ENCODE measurements around the gene OR52I1.
A peak's percentile ranks its signal among the peaks of the same experiment; 100 is the strongest.

The OR52I1 gene

GRCh38 chr11:4605057-4605456 lies 11.2 kb downstream of the OR52I1 start:
- Mint-ChIP-seq H3K27me3 (ENCODE audit: low read depth) (no peaks in the 10 kb centered on the region), H3K27ac (no peak overlapping the region), H3K9me3 (no peaks in the 10 kb centered on the region), H3K4me3 (no peak overlapping the region), H3K4me1 (ENCODE audit: low read depth) (peaks cover 40% of the 10 kb centered on the region), H3K36me3 (ENCODE audit: low read depth) (peaks cover 33% of the 10 kb centered on the region)

- Mint-ChIP-seq H3K36me3 (ENCODE audit: low read depth) (peaks cover 23% of the 10 kb centered on the region), H3K27ac (no peak overlapping the region), H3K27me3 (ENCODE audit: low read depth) (no peaks in the 10 kb centered on the region), H3K9me3 (no peaks in the 10 kb centered on the region), H3K4me1 (ENCODE audit: low read depth) (peaks cover 46% of the 10 kb centered on the region), H3K4me3 (peak overlapping the region; percentile 82)
Observed at GRCh38 chr11:4606231-4607015, 12.6 kb downstream of the OR52I1 start.

DNA sequence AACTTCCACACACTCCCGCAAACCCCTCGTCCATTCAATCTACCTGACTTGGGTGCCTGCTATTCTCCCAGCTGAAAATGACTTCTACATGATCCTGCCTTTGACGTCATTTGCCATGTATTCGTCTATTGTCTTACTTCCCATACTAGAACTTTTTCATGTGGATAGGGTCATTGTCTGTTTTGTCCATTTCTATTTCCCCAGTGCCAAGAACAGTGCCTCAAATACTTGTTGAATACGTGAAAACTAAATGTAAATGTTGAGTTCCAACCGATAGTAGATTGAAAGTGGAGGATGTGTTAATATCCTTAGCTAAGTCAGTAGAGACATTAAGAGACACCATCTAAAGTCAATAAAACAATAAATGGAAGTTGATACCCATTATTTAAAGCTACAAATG lies 13.3 kb downstream of the OR52I1 start:
- Mint-ChIP-seq H3K4me3 (peak overlapping the region; percentile 82), H3K36me3 (ENCODE audit: low read depth) (peaks cover 19% of the 10 kb centered on the region), H3K9me3 (no peaks in the 10 kb centered on the region), H3K27ac (peak overlapping the region; percentile 65), H3K27me3 (ENCODE audit: low read depth) (no peaks in the 10 kb centered on the region), H3K4me1 (ENCODE audit: low read depth) (peaks cover 46% of the 10 kb centered on the region)

- peaks cover 19% of the 10 kb centered on the region for H3K36me3 Mint-ChIP-seq (ENCODE audit: low read depth)
- H3K27ac Mint-ChIP-seq: peak within 1 kb of the TSS; percentile 65
- no peaks in the 10 kb centered on the region for H3K27me3 Mint-ChIP-seq (ENCODE audit: low read depth)
- H3K4me3 Mint-ChIP-seq: peak within 1 kb of the TSS; percentile 82
- peaks cover 46% of the 10 kb centered on the region for H3K4me1 Mint-ChIP-seq (ENCODE audit: low read depth)
- no peaks in the 10 kb centered on the region for H3K9me3 Mint-ChIP-seq
Observed at GRCh38 chr11:4607781-4608666, 14.2 kb downstream of the OR52I1 start, which contains the start of gene TRIM68. Gene TRIM68 (minus strand): TSS chr11:4608231. CDS start chr11:4605504, 2,727 bp downstream.

DNA sequence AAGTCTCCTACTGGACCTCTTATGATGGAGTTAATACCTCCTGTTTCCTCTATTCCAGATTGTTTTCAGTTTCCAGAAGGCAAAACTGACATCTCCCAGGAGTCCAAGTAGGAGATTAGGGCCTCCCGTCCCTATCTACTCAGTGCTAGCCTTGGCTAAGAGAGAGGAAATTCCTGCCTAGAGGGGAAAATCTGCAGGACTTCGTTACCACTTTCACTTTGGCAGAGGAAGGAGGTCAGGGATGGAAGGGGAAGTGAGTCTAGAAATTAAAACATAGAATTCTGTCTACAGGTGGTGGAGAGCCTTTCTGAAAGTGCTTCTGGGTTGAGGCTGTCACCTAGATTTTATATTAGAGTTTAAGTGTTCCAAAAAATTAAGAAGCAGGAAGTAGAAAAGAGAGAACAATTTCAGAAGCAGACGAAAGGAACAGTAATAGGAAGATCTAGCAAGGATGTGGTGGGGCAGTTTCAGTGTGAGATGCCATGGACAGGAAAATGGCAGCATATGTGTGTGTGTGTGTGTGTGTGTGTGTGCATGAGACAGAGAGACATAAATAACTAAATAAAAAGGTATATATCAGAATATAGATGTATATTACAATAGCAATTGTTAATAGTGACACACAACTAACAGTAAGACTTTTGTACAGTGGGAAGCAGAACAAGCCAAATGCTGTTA lies 16.6 kb downstream of the OR52I1 start:
- H3K4me1 Mint-ChIP-seq (ENCODE audit: low read depth): peaks cover 41% of the 10 kb centered on the region
- peaks cover 3% of the 10 kb centered on the region for H3K36me3 Mint-ChIP-seq (ENCODE audit: low read depth)
- no peaks in the 10 kb centered on the region for H3K9me3 Mint-ChIP-seq
- H3K4me3 Mint-ChIP-seq: peak overlapping the region; percentile 23
- H3K27ac Mint-ChIP-seq: peak overlapping the region; percentile 32
- peaks cover 10% of the 10 kb centered on the region for H3K27me3 Mint-ChIP-seq (ENCODE audit: low read depth)

GRCh38 chr11:4611986-4612385 lies 18.1 kb downstream of the OR52I1 start:
- H3K27me3 Mint-ChIP-seq (ENCODE audit: low read depth): peaks cover 13% of the 10 kb centered on the region
- peaks cover 1% of the 10 kb centered on the region for H3K36me3 Mint-ChIP-seq (ENCODE audit: low read depth)
- peaks cover 30% of the 10 kb centered on the region for H3K4me1 Mint-ChIP-seq (ENCODE audit: low read depth)
- H3K4me3 Mint-ChIP-seq: no peak overlapping the region
- no peaks in the 10 kb centered on the region for H3K9me3 Mint-ChIP-seq
- no peak overlapping the region for H3K27ac Mint-ChIP-seq

DNA sequence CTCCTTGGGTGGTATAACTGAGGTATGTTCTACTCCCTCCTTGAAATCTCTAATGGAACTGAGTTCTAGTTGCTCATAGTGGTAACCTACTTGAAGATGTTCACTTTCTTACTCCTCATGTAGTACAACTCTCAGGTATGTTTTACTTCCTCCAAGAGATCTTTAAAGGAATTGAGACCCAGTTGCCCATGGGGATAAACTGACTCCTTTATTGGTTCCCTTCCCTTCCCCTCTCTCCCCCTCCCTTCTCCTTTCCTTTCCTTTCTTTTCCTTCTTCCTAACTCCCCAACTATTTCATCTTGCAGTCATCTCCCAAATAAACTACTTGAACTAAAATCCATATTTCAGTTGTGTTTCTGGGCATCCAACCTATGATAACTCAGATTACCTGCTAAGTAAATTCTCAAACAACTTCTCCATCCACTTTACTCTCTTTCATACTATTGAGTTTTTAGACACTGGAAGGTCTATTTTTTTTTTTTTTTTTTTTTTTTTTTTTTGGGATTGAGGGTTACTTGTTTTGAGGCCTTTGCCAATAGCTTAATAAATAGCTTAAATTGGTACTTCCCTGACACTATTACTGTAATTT lies 22.1 kb downstream of the OR52I1 start:
- H3K4me3 Mint-ChIP-seq: no peak overlapping the region
- no peak overlapping the region for H3K27ac Mint-ChIP-seq
- H3K9me3 Mint-ChIP-seq: no peaks in the 10 kb centered on the region
- no peaks in the 10 kb centered on the region for H3K36me3 Mint-ChIP-seq (ENCODE audit: low read depth)
- H3K27me3 Mint-ChIP-seq (ENCODE audit: low read depth): peaks cover 14% of the 10 kb centered on the region
- no peaks in the 10 kb centered on the region for H3K4me1 Mint-ChIP-seq (ENCODE audit: low read depth)

- Mint-ChIP-seq H3K27ac (no peak overlapping the region), H3K9me3 (no peaks in the 10 kb centered on the region), H3K27me3 (ENCODE audit: low read depth) (peaks cover 19% of the 10 kb centered on the region), H3K36me3 (ENCODE audit: low read depth) (no peaks in the 10 kb centered on the region), H3K4me3 (no peak overlapping the region), H3K4me1 (ENCODE audit: low read depth) (no peaks in the 10 kb centered on the region)
Observed at GRCh38 chr11:4619514-4619913, 25.7 kb downstream of the OR52I1 start.

DNA sequence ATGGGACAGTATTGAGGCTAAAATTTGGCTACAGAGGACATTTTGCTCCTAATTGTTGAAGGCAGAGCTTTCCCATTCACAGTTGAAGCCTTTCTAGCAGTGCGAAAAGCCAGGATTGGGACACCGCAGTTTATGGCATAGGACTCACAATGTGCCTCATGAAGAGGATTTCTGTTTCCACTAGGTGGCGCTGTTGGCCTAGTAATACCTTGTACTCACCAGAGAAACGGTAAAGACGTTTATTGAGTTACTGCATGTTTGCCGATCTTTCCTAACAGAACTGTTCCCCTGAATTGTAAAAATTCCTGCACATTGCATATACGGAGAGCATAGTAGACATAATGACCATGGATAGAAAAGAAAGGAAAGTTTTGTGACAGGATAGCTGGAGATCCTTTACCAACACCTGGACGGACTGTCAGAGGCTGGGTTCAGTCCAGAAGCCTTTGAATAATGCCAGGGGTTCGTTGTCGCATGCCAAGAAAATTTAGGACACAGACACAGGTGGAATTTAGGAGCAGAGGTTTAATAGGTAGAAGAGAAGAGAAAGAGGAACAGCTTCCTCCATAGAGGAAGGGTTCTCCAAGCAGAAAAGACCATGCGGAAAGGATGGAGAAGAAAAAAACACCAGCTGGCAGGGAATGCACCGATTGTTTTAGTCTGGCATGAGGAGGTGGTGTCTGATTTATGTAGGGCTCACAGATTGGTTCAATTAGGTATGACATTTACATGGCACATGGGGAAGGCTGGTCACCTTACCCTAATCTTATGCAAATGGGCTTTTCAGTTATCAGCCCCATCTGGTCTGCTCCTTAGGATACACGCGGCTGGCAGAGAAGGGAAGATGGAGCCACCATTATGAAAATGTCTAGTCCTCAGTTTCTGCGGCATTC lies 32.6 kb downstream of the OR52I1 start:
- Mint-ChIP-seq H3K27me3 (ENCODE audit: low read depth) (peaks cover 44% of the 10 kb centered on the region), H3K36me3 (ENCODE audit: low read depth) (no peaks in the 10 kb centered on the region), H3K4me1 (ENCODE audit: low read depth) (no peaks in the 10 kb centered on the region), H3K27ac (no peak overlapping the region), H3K9me3 (peaks cover 9% of the 10 kb centered on the region), H3K4me3 (no peak overlapping the region)

DNA sequence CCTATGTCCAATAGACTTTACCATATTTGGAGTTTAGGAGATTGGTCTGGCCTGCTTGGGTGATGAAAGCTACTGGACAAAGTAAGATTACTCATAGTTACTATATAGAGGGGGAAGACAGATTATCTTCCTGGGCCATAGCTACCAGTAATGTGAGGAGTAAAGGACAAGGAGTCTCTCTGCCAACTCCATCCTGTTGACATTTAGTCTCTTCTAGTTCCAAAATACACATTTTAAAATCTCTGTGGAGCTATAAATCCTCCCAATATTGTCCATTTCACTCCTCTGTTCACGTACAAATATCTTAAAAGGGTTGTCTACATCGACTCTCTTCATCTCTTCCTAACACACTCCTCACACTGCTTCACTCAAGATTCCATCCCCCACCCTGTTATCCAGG lies 42.3 kb downstream of the OR52I1 start:
- no peak overlapping the region for H3K27ac Mint-ChIP-seq
- no peaks in the 10 kb centered on the region for H3K36me3 Mint-ChIP-seq (ENCODE audit: low read depth)
- H3K4me3 Mint-ChIP-seq: no peak overlapping the region
- H3K27me3 Mint-ChIP-seq (ENCODE audit: low read depth): peaks cover 9% of the 10 kb centered on the region
- no peaks in the 10 kb centered on the region for H3K9me3 Mint-ChIP-seq
- H3K4me1 Mint-ChIP-seq (ENCODE audit: low read depth): no peaks in the 10 kb centered on the region

- H3K27me3 Mint-ChIP-seq (ENCODE audit: low read depth): no peaks in the 10 kb centered on the region
- H3K36me3 Mint-ChIP-seq (ENCODE audit: low read depth): no peaks in the 10 kb centered on the region
- H3K9me3 Mint-ChIP-seq: no peaks in the 10 kb centered on the region
- H3K4me1 Mint-ChIP-seq (ENCODE audit: low read depth): no peaks in the 10 kb centered on the region
- H3K4me3 Mint-ChIP-seq: no peak within 1 kb of the TSS
- no peak within 1 kb of the TSS for H3K27ac Mint-ChIP-seq
Observed at GRCh38 chr11:4636962-4637661, 43.3 kb downstream of the OR52I1 start, which contains the start of gene OR51D1. Gene OR51D1 (plus strand): TSS chr11:4637477. CDS start chr11:4639791, 2,314 bp downstream.

GRCh38 chr11:4637662-4638047 lies 43.8 kb downstream of the OR52I1 start:
- H3K27ac Mint-ChIP-seq: no peak overlapping the region

GRCh38 chr11:4639931-4640330 lies 46.1 kb downstream of the OR52I1 start:
- H3K27me3 Mint-ChIP-seq (ENCODE audit: low read depth): no peaks in the 10 kb centered on the region
- no peaks in the 10 kb centered on the region for H3K36me3 Mint-ChIP-seq (ENCODE audit: low read depth)
- no peak overlapping the region for H3K27ac Mint-ChIP-seq
- H3K9me3 Mint-ChIP-seq: no peaks in the 10 kb centered on the region
- H3K4me1 Mint-ChIP-seq (ENCODE audit: low read depth): no peaks in the 10 kb centered on the region
- no peak overlapping the region for H3K4me3 Mint-ChIP-seq

More at GRCh38 chr11:4637662-4638047, 43.8 kb downstream of the OR52I1 start:
- Mint-ChIP-seq H3K9me3 (no peaks in the 10 kb centered on the region), H3K36me3 (ENCODE audit: low read depth) (no peaks in the 10 kb centered on the region), H3K27me3 (ENCODE audit: low read depth) (no peaks in the 10 kb centered on the region), H3K4me1 (ENCODE audit: low read depth) (no peaks in the 10 kb centered on the region), H3K4me3 (no peak overlapping the region)
